Chondrocyte (in vitro differentiated cells): ENCODE data around the gene ATRX. TPM values are rescaled to one million over a fixed set of nuclear protein-coding genes. Genes with fewer than 3 reads are reported as not detected.
"Not testable (repeated sequence)": the region's sequence is repeated elsewhere in the genome, so short reads cannot be mapped to it uniquely, and the experiment has no call there.

ENCODE experiments used
- DNase-seq: peaks from one replicate; pipeline ENCODE4 v3.0.0; 2021; ENCODE audit warnings: mixed read lengths, low spot score
- H3K27ac Mint-ChIP-seq: one replicate; pipeline ENCODE4 v1.8.0; 2021; ENCODE audit warnings: mild to moderate bottlenecking, moderate library complexity, mixed read lengths; ENCODE audit not compliant: unreplicated experiment
- H3K27me3 Mint-ChIP-seq: 2 replicates; pipeline ENCODE4 v1.8.0; 2021; ENCODE audit warnings: low read depth, mixed read lengths
- H3K36me3 Mint-ChIP-seq: 2 replicates; pipeline ENCODE4 v1.8.0; 2021; ENCODE audit warnings: low read depth, mixed read lengths
- H3K4me1 Mint-ChIP-seq: 2 replicates; pipeline ENCODE4 v1.8.0; 2021; ENCODE audit warnings: low read depth, mild to moderate bottlenecking, mixed read lengths
- H3K4me3 Mint-ChIP-seq: one replicate; pipeline ENCODE4 v1.8.0; 2021; ENCODE audit warnings: mild to moderate bottlenecking, moderate library complexity, mixed read lengths; ENCODE audit not compliant: unreplicated experiment
- H3K9me3 Mint-ChIP-seq: 2 replicates; pipeline ENCODE4 v1.8.0; 2021; ENCODE audit warnings: low read depth, mixed read lengths
- total RNA-seq: library from RNA; stranded (reverse); gene quantifications from 3 replicates; pipeline ENCODE4 v1.2.1, GENCODE V29; 2021
- TF ChIP-seq, protein P1 (sequence below): fragments of 200-600 bp; sonication (generic); IDR thresholded peaks from 2 replicates; pipeline ENCODE4 v1.5.0; 2021; ENCODE audit warnings: antibody characterized with exemption, mild to moderate bottlenecking, moderate library complexity

The ATRX gene
- total RNA-seq, 1 donor from 2014 or later = 81.9 TPM

DNA sequence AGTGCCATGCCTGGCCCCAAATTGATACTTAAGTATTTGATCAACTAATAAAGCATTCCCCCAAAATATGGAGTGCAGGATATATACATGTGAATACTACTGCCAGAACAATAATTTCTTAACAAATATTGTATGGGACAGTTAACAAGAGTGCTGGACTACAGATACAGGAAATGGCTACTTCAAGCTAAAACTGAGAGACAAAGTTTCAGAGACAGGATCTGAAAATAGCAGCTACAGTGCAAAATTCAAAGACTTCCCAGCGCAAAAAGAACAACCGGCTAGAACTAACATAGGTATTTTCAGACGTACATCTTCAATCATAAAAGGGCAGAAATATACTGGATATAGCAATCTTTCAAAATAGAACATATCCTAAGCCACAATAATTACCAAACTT, 6.3 kb downstream of the ATRX start:
- no peak overlapping the region for H3K27ac Mint-ChIP-seq
- TF ChIP-seq, protein P1, sequence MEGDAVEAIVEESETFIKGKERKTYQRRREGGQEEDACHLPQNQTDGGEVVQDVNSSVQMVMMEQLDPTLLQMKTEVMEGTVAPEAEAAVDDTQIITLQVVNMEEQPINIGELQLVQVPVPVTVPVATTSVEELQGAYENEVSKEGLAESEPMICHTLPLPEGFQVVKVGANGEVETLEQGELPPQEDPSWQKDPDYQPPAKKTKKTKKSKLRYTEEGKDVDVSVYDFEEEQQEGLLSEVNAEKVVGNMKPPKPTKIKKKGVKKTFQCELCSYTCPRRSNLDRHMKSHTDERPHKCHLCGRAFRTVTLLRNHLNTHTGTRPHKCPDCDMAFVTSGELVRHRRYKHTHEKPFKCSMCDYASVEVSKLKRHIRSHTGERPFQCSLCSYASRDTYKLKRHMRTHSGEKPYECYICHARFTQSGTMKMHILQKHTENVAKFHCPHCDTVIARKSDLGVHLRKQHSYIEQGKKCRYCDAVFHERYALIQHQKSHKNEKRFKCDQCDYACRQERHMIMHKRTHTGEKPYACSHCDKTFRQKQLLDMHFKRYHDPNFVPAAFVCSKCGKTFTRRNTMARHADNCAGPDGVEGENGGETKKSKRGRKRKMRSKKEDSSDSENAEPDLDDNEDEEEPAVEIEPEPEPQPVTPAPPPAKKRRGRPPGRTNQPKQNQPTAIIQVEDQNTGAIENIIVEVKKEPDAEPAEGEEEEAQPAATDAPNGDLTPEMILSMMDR = no peak

GRCh38 chrX:77776659-77777058, 9.4 kb downstream of the ATRX start:
- TF ChIP-seq, protein P1 = no peak
- DNase-seq = no peak
- Mint-ChIP-seq H3K27me3 (no peaks in the 10 kb centered on the region), H3K4me3 (no peak overlapping the region), H3K4me1 (peaks cover 14% of the 10 kb centered on the region), H3K36me3 (no peaks in the 10 kb centered on the region), H3K9me3 (peaks cover under 1% of the 10 kb centered on the region), H3K27ac (no peak overlapping the region)

More for the DNA sequence above, 6.3 kb downstream of the ATRX start:
- peaks cover 29% of the 10 kb centered on the region for H3K4me1 Mint-ChIP-seq
- H3K27me3 Mint-ChIP-seq = no peaks in the 10 kb centered on the region
- H3K4me3 Mint-ChIP-seq = no peak overlapping the region
- no peak for DNase-seq
- no peaks in the 10 kb centered on the region for H3K9me3 Mint-ChIP-seq
- H3K36me3 Mint-ChIP-seq = no peaks in the 10 kb centered on the region

GRCh38 chrX:77771601-77772000, 14.4 kb downstream of the ATRX start:
- no peak overlapping the region for H3K4me3 Mint-ChIP-seq
- H3K27me3 Mint-ChIP-seq = no peaks in the 10 kb centered on the region
- H3K27ac Mint-ChIP-seq = peak overlapping the region; percentile 17
- DNase-seq = no peak
- TF ChIP-seq, protein P1 = no peak
- H3K4me1 Mint-ChIP-seq = peaks cover 19% of the 10 kb centered on the region
- no peaks in the 10 kb centered on the region for H3K36me3 Mint-ChIP-seq
- peaks cover 5% of the 10 kb centered on the region for H3K9me3 Mint-ChIP-seq

GRCh38 chrX:77768787-77769186, 17.2 kb downstream of the ATRX start:
- Mint-ChIP-seq H3K27me3 (no peaks in the 10 kb centered on the region), H3K9me3 (peaks cover 5% of the 10 kb centered on the region), H3K36me3 (no peaks in the 10 kb centered on the region), H3K4me1 (peaks cover 19% of the 10 kb centered on the region), H3K27ac (no peak overlapping the region), H3K4me3 (no peak overlapping the region)
- no peak for DNase-seq
- TF ChIP-seq, protein P1 = no peak

- not testable (repeated sequence) for H3K27me3 Mint-ChIP-seq, DNase-seq, H3K9me3 Mint-ChIP-seq, H3K36me3 Mint-ChIP-seq, H3K27ac Mint-ChIP-seq, H3K4me3 Mint-ChIP-seq
- peaks cover 14% of the 10 kb centered on the region for H3K4me1 Mint-ChIP-seq
These were observed 19.8 kb downstream of the ATRX start for GRCh38 chrX:77766212-77766611.

- TF ChIP-seq, protein P1 = no peak
- peaks cover 1% of the 10 kb centered on the region for H3K36me3 Mint-ChIP-seq
- DNase-seq = no peak
- no peak overlapping the region for H3K4me3 Mint-ChIP-seq
- peaks cover 30% of the 10 kb centered on the region for H3K9me3 Mint-ChIP-seq
- H3K27ac Mint-ChIP-seq = no peak overlapping the region
- H3K4me1 Mint-ChIP-seq = peaks cover 5% of the 10 kb centered on the region
- H3K27me3 Mint-ChIP-seq = no peaks in the 10 kb centered on the region
These were observed 30.5 kb downstream of the ATRX start for GRCh38 chrX:77755561-77755960.

- H3K27me3 Mint-ChIP-seq = not testable (repeated sequence)
These were observed 32.1 kb downstream of the ATRX start for GRCh38 chrX:77753942-77754341.

More at GRCh38 chrX:77753942-77754341, 32.1 kb downstream of the ATRX start:
- not testable (repeated sequence) for DNase-seq, H3K36me3 Mint-ChIP-seq, H3K27ac Mint-ChIP-seq, H3K4me3 Mint-ChIP-seq, H3K4me1 Mint-ChIP-seq
- peaks cover 27% of the 10 kb centered on the region for H3K9me3 Mint-ChIP-seq
